Heart right ventricle (tissue), 16 donors: ENCODE results near the gene TOMT. TPM values are rescaled to one million over a fixed set of nuclear protein-coding genes. Genes with fewer than 3 reads are reported as not detected.

Experiments used
- ATAC-seq, 8 donors: fragments of 200-7000 bp; cut with Tn5 transposase; one replicate each; pipeline ENCODE4 v1.9.1; 2020; ENCODE audit warnings: mild to moderate bottlenecking in 8 of 8, moderate library complexity in 8 of 8, moderate number of reproducible peaks in 1 of 8
- DNase-seq, 2 donors: peaks; one replicate each; pipeline ENCODE4 v3.0.0-alpha.2; 2020
- H3K27ac ChIP-seq, 10 donors: fragments of 200-600 bp; sonication (generic) in 2 of 10; one replicate each; pipeline versions ENCODE4 v1.5.0 to v1.8.0; 2020 to 2022; ENCODE audit warnings: mild to moderate bottlenecking in 3 of 10
- H3K27me3 ChIP-seq, 7 donors: fragments of 200-600 bp; one replicate each; pipeline ENCODE4 v1.8.0; 2021 to 2022; ENCODE audit warnings: mild to moderate bottlenecking in 2 of 7
- H3K36me3 ChIP-seq, 9 donors: fragments of 200-600 bp; sonication (generic) in 1 of 9; one replicate each; pipeline versions ENCODE4 v1.5.0 to v1.8.0; 2020 to 2022; ENCODE audit warnings: mild to moderate bottlenecking in 2 of 9
- H3K4me1 ChIP-seq, 9 donors: fragments of 200-600 bp; sonication (generic) in 1 of 9; one replicate each; pipeline versions ENCODE4 v1.5.0 to v1.8.0; 2020 to 2022; ENCODE audit warnings: mild to moderate bottlenecking in 4 of 9
- H3K4me3 ChIP-seq, 10 donors: fragments of 200-600 bp; sonication (generic) in 2 of 10; one replicate each; pipeline versions ENCODE4 v1.5.0 to v1.8.0; 2020 to 2022; ENCODE audit warnings: mild to moderate bottlenecking in 7 of 10, moderate library complexity in 2 of 10
- H3K9me3 ChIP-seq, 11 donors: fragments of 200-600 bp in 10 of 11; sonication (generic) in 2 of 11; one replicate each; pipeline versions ENCODE4 v1.5.0 to v1.8.0; 2013 to 2022; ENCODE audit warnings: mild to moderate bottlenecking in 2 of 11, control low read depth in 1 of 11, moderate library complexity in 1 of 11
- WGBS, 2 donors: extraction: QIAGEN DNeasy Blood & Tissue Kit; methylation state at CpG; one replicate each; pipeline ENCODE4 v1.1.7; 2013; ENCODE audit warnings: inconsistent platforms in 1 of 2; 5-methylcytosine and 5-hydroxymethylcytosine counted together
- intact Hi-C, 10 donors: fragments of 100-400 bp; cut with DNase I; formaldehyde crosslinking; loops; one replicate each; pipeline versions ENCODE4 v1.11.1 to v1.14.2; 2022
- polyA plus RNA-seq, 2 donors: library from polyadenylated mRNA; stranded (reverse); fragments of 200-250 nt; gene quantifications; one replicate each; pipeline ENCODE4 v1.2.3, GENCODE V29; 2013
- total RNA-seq, 10 donors: library from RNA; stranded (reverse); fragmentation: NEBNext Ultra II Directional in 3 of 10; extraction: Animal tissue kit (Norgen Biotek cat#: 25700) in 3 of 10; gene quantifications; one replicate each; pipeline versions ENCODE4 v1.2.1 to v1.2.4, GENCODE V29; 2021 to 2023
- TF ChIP-seq, protein P1 (sequence below), 9 donors: fragments of 200-600 bp; sonication (generic) in 2 of 9; IDR thresholded peaks; one replicate each; pipeline versions ENCODE4 v1.5.0 to v1.8.0; 2021 to 2022; ENCODE audit warnings: antibody characterized with exemption in 9 of 9, mild to moderate bottlenecking in 5 of 9, moderate library complexity in 1 of 9
- donor health status: Arrhythmogenic right ventricular cardiomyopathy.
- donor health status: ischemic (EF 13 %, LVEDD 7.1; RV severe dilation, severe dysfunction).
- donor health status: healthy with polysubstance abuse.
- donor health status: DM: no; HTN: yes; CAD: no.
- donor health status: DM: no; HTN: no; CAD: no.
- donor health status: ischemic (EF 25% LVEDD 6.9; RV normal size, moderate dysfunction).
- donor health status: ischemic (EF 25% LVEDD 5.7; RV mildly dilated, moderate dysfunction).
- donor health status: healthy.
- donor health status: DM: yes; HTN: yes; CAD: no.
- donor health status: Ischemic cardiomyopathy.
- donor health status: ischemic (EF 35%, LVEDD 5.7; RV mildly dilated, moderate dysfunction).
- donor health status: nonischemic (EF 11% LVEDD 7.7; RV severe dilation, severe dysfunction).
- donor health status: DM: yes; HTN: yes; CAD: no.
- donor health status: PGD.
- donor health status: ischemic (EF 29% LVEDD 5.4; RV normal size, mild dysfunction).
- donor health status: nonischemic (EF 23%, LVEDD 6.1; RV moderate dilation, normal function).

TOMT gene
- total and polyA plus RNA-seq, 12 donors, result 0.21 TPM; not detected in 11

DNA sequence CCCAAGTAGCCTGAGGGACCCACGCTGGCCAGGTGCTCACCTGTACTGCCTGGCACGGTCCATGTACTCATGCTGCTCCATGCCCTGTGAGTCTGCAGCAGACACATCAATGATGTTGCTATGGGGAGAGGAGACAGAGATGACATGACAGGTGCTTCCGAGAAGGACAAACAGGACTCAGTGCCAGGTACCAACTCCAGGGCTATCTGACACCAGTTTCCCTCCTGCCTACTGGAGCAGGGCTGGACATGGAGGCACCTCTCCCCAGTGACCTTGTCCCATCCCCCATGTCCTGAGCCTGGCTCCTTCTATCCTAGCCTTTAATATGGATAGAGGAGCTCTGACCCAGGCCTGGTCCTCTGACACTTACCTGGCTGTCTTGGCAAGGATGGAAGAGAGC, 7.0 kb upstream of the TOMT start:
- TF ChIP-seq, protein P1, sequence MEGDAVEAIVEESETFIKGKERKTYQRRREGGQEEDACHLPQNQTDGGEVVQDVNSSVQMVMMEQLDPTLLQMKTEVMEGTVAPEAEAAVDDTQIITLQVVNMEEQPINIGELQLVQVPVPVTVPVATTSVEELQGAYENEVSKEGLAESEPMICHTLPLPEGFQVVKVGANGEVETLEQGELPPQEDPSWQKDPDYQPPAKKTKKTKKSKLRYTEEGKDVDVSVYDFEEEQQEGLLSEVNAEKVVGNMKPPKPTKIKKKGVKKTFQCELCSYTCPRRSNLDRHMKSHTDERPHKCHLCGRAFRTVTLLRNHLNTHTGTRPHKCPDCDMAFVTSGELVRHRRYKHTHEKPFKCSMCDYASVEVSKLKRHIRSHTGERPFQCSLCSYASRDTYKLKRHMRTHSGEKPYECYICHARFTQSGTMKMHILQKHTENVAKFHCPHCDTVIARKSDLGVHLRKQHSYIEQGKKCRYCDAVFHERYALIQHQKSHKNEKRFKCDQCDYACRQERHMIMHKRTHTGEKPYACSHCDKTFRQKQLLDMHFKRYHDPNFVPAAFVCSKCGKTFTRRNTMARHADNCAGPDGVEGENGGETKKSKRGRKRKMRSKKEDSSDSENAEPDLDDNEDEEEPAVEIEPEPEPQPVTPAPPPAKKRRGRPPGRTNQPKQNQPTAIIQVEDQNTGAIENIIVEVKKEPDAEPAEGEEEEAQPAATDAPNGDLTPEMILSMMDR (IDR thresholded peaks at IDR 0.05), result no peak
- Histone ChIP-seq H3K27ac (no peak overlapping the region), H3K9me3 (no peaks in the 10 kb centered on the region), H3K4me1 (peaks cover 6 to 45% (median 36%) of the 10 kb centered on the region in 9 donors), H3K4me3 (no peak overlapping the region), H3K36me3 (peaks cover 0 to 79% (median 22%) of the 10 kb centered on the region in 9 donors), H3K27me3 (no peaks in the 10 kb centered on the region)
- no peak for ATAC-seq
- 95 to 99% methylated on average over 3 of the region's 3 CpGs for WGBS, 2 donors
- intact Hi-C loops, result loop anchor here in 1 of 10 donors (5.0 kb wide), 1 partner anchor 884 kb away; no protein-coding TSS in a partner anchor
- no peak for DNase-seq

GRCh38 chr11:72100009-72100408, 5.7 kb upstream of the TOMT start:
- H3K27ac ChIP-seq, result peak overlapping the region in 2 of 10 donors; percentile 19 to 99
- TF ChIP-seq, protein P1 (IDR thresholded peaks at IDR 0.05), result no peak
- DNase-seq (no peak), ATAC-seq (no peak)
- peaks cover 0 to 67% (median 19%) of the 10 kb centered on the region in 9 donors for H3K36me3 ChIP-seq
- no peak overlapping the region for H3K4me3 ChIP-seq
- WGBS, 2 donors, result 87 to 92% methylated on average over 3 of the region's 3 CpGs
- H3K9me3 ChIP-seq, result no peaks in the 10 kb centered on the region
- no peaks in the 10 kb centered on the region for H3K27me3 ChIP-seq
- intact Hi-C loops, result loop anchor here in 1 of 10 donors (10.0 kb wide), 1 partner anchor 335 kb away; the partner anchor contains the start of gene CLPB
- H3K4me1 ChIP-seq, result peaks cover 6 to 51% (median 38%) of the 10 kb centered on the region in 9 donors

GRCh38 chr11:72100462-72100861, 5.3 kb upstream of the TOMT start:
- no peak overlapping the region for H3K4me3 ChIP-seq
- WGBS, 2 donors, result 88 to 95% methylated on average over 1 of the region's 1 CpG
- peak overlapping the region in 3 of 10 donors; percentile 16 to 99 (median 19) for H3K27ac ChIP-seq
- no peaks in the 10 kb centered on the region for H3K27me3 ChIP-seq
- intact Hi-C loops, result loop anchor here in 1 of 10 donors (10.0 kb wide), 1 partner anchor 334 kb away; the partner anchor contains the start of gene CLPB
- peaks cover 6 to 51% (median 38%) of the 10 kb centered on the region in 9 donors for H3K4me1 ChIP-seq
- no peaks in the 10 kb centered on the region for H3K9me3 ChIP-seq
- TF ChIP-seq, protein P1 (IDR thresholded peaks at IDR 0.05), result no peak
- ATAC-seq (no peak), DNase-seq (no peak)
- H3K36me3 ChIP-seq, result peaks cover 0 to 62% (median 19%) of the 10 kb centered on the region in 9 donors

- DNase-seq (no peak), ATAC-seq (no peak)
- H3K27ac ChIP-seq, result peak overlapping the region in 9 of 10 donors; percentile 91 to 99 (median 96)
- no peaks in the 10 kb centered on the region for H3K27me3 ChIP-seq
- TF ChIP-seq, protein P1 (IDR thresholded peaks at IDR 0.05), result no peak
- peaks cover 6 to 51% (median 38%) of the 10 kb centered on the region in 9 donors for H3K4me1 ChIP-seq
- peak overlapping the region; percentile 59 to 99 (median 80) for H3K4me3 ChIP-seq
- peaks cover 0 to 47% (median 18%) of the 10 kb centered on the region in 9 donors for H3K36me3 ChIP-seq
- H3K9me3 ChIP-seq, result no peaks in the 10 kb centered on the region
- WGBS, 2 donors, result 47 to 52% methylated on average over 4 of the region's 4 CpGs
- intact Hi-C loops, result loop anchor here in 1 of 10 donors (10.0 kb wide), 1 partner anchor 333 kb away; the partner anchor contains the start of gene CLPB
Observed at GRCh38 chr11:72102162-72102561, 3.6 kb upstream of the TOMT start.
